H1 (cell line): ENCODE data around the gene LHPP. TPM values are rescaled to one million over a fixed set of nuclear protein-coding genes. Genes with fewer than 3 reads are reported as not detected.

Experiments
- RAD21 ChIP-seq, 2 experiments: IDR thresholded peaks in 1 of 2; conservative IDR thresholded peaks in 1 of 2; 2 replicates each; pipeline ENCODE4 v1.6.1; 2011; ENCODE audit warnings: low read depth in 2 of 2, low read length in 2 of 2, improper control_type of control experiment in 1 of 2, inconsistent platforms in 1 of 2, mild to moderate bottlenecking in 1 of 2, moderate library complexity in 1 of 2
- polyA plus RNA-seq, 7 experiments: library from polyadenylated mRNA; depleted of rRNA in 3 of 7; stranded (reverse) in 5 of 7; unstranded in 2 of 7; fragments of >200 nt in 5 of 7; fragments of 200-250 nt in 2 of 7; gene quantifications; 1 replicate in 5 of 7; 2 replicates in 1 of 7; 4 replicates in 1 of 7; pipeline versions ENCODE4 v1.2.1 to v1.2.3, GENCODE V29; 2011 to 2013; ENCODE audit warnings: missing spikeins in 2 of 7, mixed read lengths in 2 of 7
- total RNA-seq: library from RNA; stranded (reverse); fragmentation: NEBNext Ultra II Directional; extraction: Animal tissue kit (Norgen Biotek cat#: 25700); gene quantifications from 2 replicates; pipeline ENCODE4 v1.2.1, GENCODE V29; 2021

The LHPP gene
- total and polyA plus RNA-seq, 2 of the 8 experiments (the other 6 are each of a cell fraction or from before 2014, with no cell fraction given) = 26.0 to 45.0 TPM

- no peak for TF ChIP-seq RAD21 (IDR thresholded peaks at IDR 0.05 in 1 of 2, conservative IDR thresholded peaks at IDR 0.05 in 1 of 2; ENCODE audit: low read depth in 2 of 2, low read length in 2 of 2)
- TF ChIP-seq, all 59 proteins: peak for 0
These were observed 7.0 kb downstream of the LHPP start (continued) for GRCh38 chr10:124468624-124469023.
